Smooth muscle cell (in vitro differentiated cells): ENCODE measurements around the gene ZNF276. TPM values are rescaled to one million over a fixed set of nuclear protein-coding genes. Genes with fewer than 3 reads are reported as not detected.

Experiments
- DNase-seq: peaks from one replicate; lab custom pipeline; 2025; ENCODE audit not compliant: unreplicated experiment; lab: John Stamatoyannopoulos, UW
- H2AFZ ChIP-seq: fragments of 200-600 bp; sonication (generic); 2 replicates; pipeline ENCODE4 v1.6.0; 2016; ENCODE audit warnings: antibody characterized with exemption, low read depth, mild to moderate bottlenecking
- H3F3A ChIP-seq: fragments of 200-600 bp; sonication (generic); 2 replicates; pipeline ENCODE4 v1.6.0; 2017; ENCODE audit warnings: antibody characterized with exemption, low read depth
- H3K27ac ChIP-seq: fragments of 200-600 bp; sonication (generic); 2 replicates; pipeline ENCODE4 v1.5.1; 2016; ENCODE audit warnings: low read depth, mild to moderate bottlenecking
- H3K27me3 ChIP-seq: fragments of 200-600 bp; sonication (generic); 2 replicates; pipeline ENCODE4 v1.6.1; 2016; ENCODE audit warnings: low read depth, mild to moderate bottlenecking
- H3K36me3 ChIP-seq: fragments of 200-600 bp; sonication (generic); 2 replicates; pipeline ENCODE4 v1.5.1; 2016; ENCODE audit warnings: low read depth
- H3K4me1 ChIP-seq: fragments of 200-600 bp; sonication (generic); 2 replicates; pipeline ENCODE4 v1.5.1; 2016; ENCODE audit warnings: low read depth
- H3K4me2 ChIP-seq: fragments of 200-600 bp; sonication (generic); 2 replicates; pipeline ENCODE4 v1.6.0; 2016; ENCODE audit warnings: mild to moderate bottlenecking
- H3K4me3 ChIP-seq: fragments of 200-600 bp; sonication (generic); 2 replicates; pipeline ENCODE4 v1.5.1; 2016; ENCODE audit warnings: mild to moderate bottlenecking
- H3K79me2 ChIP-seq: fragments of 200-600 bp; sonication (generic); 2 replicates; pipeline ENCODE4 v1.6.0; 2016; ENCODE audit warnings: low read depth, mild to moderate bottlenecking
- H3K9ac ChIP-seq: fragments of 200-600 bp; sonication (generic); 2 replicates; pipeline ENCODE4 v1.6.0; 2016; ENCODE audit warnings: low read depth
- H3K9me3 ChIP-seq: fragments of 200-600 bp; sonication (generic); replicated peaks from 2 replicates; pipeline ENCODE4 v1.5.1; 2016; ENCODE audit warnings: low read depth
- H4K20me1 ChIP-seq: fragments of 200-600 bp; sonication (generic); 2 replicates; pipeline ENCODE4 v1.6.0; 2016; ENCODE audit warnings: low read depth
- CTCF ChIP-seq: fragments of 200-600 bp; sonication (generic); IDR thresholded peaks from 2 replicates; pipeline ENCODE4 v1.5.1; 2017; ENCODE audit warnings: borderline replicate concordance, mild to moderate bottlenecking, antibody characterized with exemption; ENCODE audit not compliant: insufficient read depth, poor library complexity, severe bottlenecking
- WGBS: methylation state at CpG from one replicate; pipeline ENCODE4 v1.1.7; 2016; ENCODE audit warnings: low lambda C conversion rate; 5-methylcytosine and 5-hydroxymethylcytosine counted together
- polyA plus RNA-seq: library from polyadenylated mRNA; unstranded; fragments of >200 nt; fragmentation: Nextera tagmentation; extraction: Ambion mirVana; gene quantifications from 2 replicates; pipeline ENCODE4 v1.2.1, GENCODE V29; 2016
- total RNA-seq: library from RNA; depleted of rRNA; stranded (reverse); fragments of >200 nt; gene quantifications from 2 replicates; pipeline ENCODE4 v1.2.3, GENCODE V29; 2014

Gene ZNF276
- total and polyA plus RNA-seq, 2 experiments from 2014 or later = 8.0 to 11.0 TPM

GRCh38 chr16:89700649-89701424, 20.5 kb upstream of the ZNF276 start:
- H4K20me1 ChIP-seq = peaks cover 21% of the 10 kb centered on the region
- no peaks in the 10 kb centered on the region for H3K36me3 ChIP-seq
- peak overlapping the region; percentile 89 for H3K27ac ChIP-seq
- peaks cover 12% of the 10 kb centered on the region for H3K4me1 ChIP-seq
- no peak for DNase-seq
- H3K4me3 ChIP-seq = peak overlapping the region; percentile 81
- no peak overlapping the region for H2AFZ ChIP-seq
- no peaks in the 10 kb centered on the region for H3K9me3 ChIP-seq
- peak overlapping the region; percentile 80 for H3K9ac ChIP-seq
- WGBS = 3% methylated on average over 52 of the region's 78 CpGs
- TF ChIP-seq CTCF = peak; percentile 28
- no peaks in the 10 kb centered on the region for H3F3A ChIP-seq
- peaks cover 3% of the 10 kb centered on the region for H3K79me2 ChIP-seq
- H3K27me3 ChIP-seq = no peaks in the 10 kb centered on the region
- peak overlapping the region; percentile 92 for H3K4me2 ChIP-seq

GRCh38 chr16:89701425-89702406, 19.6 kb upstream of the ZNF276 start, which contains the start of gene SPATA2L:
Gene SPATA2L (minus strand): TSS chr16:89701705. CDS start chr16:89701232, 473 bp downstream.
- TF ChIP-seq CTCF = peak; percentile 12
- H4K20me1 ChIP-seq = peaks cover 21% of the 10 kb centered on the region
- peak; percentile 51 for DNase-seq

GRCh38 chr16:89704281-89704680, 17.1 kb upstream of the ZNF276 start:
- WGBS = 89% methylated on average over 13 of the region's 13 CpGs
- no peaks in the 10 kb centered on the region for H3K36me3 ChIP-seq
- H3F3A ChIP-seq = no peaks in the 10 kb centered on the region
- H3K27me3 ChIP-seq = no peaks in the 10 kb centered on the region
- no peak overlapping the region for H2AFZ ChIP-seq
- no peak for TF ChIP-seq CTCF
- no peak overlapping the region for H3K4me2 ChIP-seq
- no peak overlapping the region for H3K4me3 ChIP-seq
- DNase-seq = no peak
- no peaks in the 10 kb centered on the region for H3K79me2 ChIP-seq
- no peaks in the 10 kb centered on the region for H3K9me3 ChIP-seq
- H4K20me1 ChIP-seq = peaks cover 13% of the 10 kb centered on the region
- no peak overlapping the region for H3K27ac ChIP-seq
- H3K4me1 ChIP-seq = peaks cover 12% of the 10 kb centered on the region
- H3K9ac ChIP-seq = no peak overlapping the region

More at GRCh38 chr16:89701425-89702406, 19.6 kb upstream of the ZNF276 start, which contains the start of gene SPATA2L:
- Histone ChIP-seq H3F3A (no peaks in the 10 kb centered on the region), H3K79me2 (peaks cover 3% of the 10 kb centered on the region), H3K4me3 (peak within 1 kb of the TSS; percentile 81), H2AFZ (no peak within 1 kb of the TSS), H3K4me1 (peaks cover 12% of the 10 kb centered on the region), H3K36me3 (no peaks in the 10 kb centered on the region), H3K27me3 (no peaks in the 10 kb centered on the region), H3K27ac (peak within 1 kb of the TSS; percentile 89), H3K4me2 (peak within 1 kb of the TSS; percentile 92), H3K9me3 (no peaks in the 10 kb centered on the region), H3K9ac (peak within 1 kb of the TSS; percentile 80)
- 2% methylated on average over 93 of the region's 97 CpGs for WGBS
